ENCODE measurements around the gene COL27A1.

COL27A1 gene

GRCh38 chr9:114278356-114278755 lies 123.0 kb downstream of the COL27A1 start:
- Histone ChIP-seq H3K23ac (ENCODE audit: low read depth, low read length, poor library complexity) (no peak overlapping the region), H3K4me2 (ENCODE audit: insufficient read depth, low read length, poor library complexity, severe bottlenecking) (no peak overlapping the region), H2BK120ac (ENCODE audit: low read depth, low read length) (no peak overlapping the region), H3K9me3 (replicated peaks in 1 of 2; ENCODE audit: control insufficient read depth in 2 of 2, insufficient read depth in 1 of 2, low read depth in 1 of 2, low read length in 2 of 2) (no peaks in the 10 kb centered on the region), H3K9ac (ENCODE audit: low read depth, low read length, poor library complexity) (no peak overlapping the region), H3K4me3 (ENCODE audit: low read length in 2 of 2) (peak overlapping the region in 1 of 2 donors; percentile 30), H2BK15ac (ENCODE audit: low read length) (no peak overlapping the region), H3K79me1 (ENCODE audit: low read depth, low read length) (no peaks in the 10 kb centered on the region), H3K14ac (ENCODE audit: low read length) (no peak overlapping the region), H3K27ac (replicated peaks; ENCODE audit: low read length) (no peak overlapping the region), H3K36me3 (replicated peaks in 1 of 2; ENCODE audit: control insufficient read depth in 2 of 2, insufficient read depth in 2 of 2, low read length in 2 of 2) (peaks cover 5% of the 10 kb centered on the region in 2 donors), H2BK12ac (ENCODE audit: low read length) (no peak overlapping the region), H4K91ac (ENCODE audit: low read depth, low read length, poor library complexity) (no peak overlapping the region), H3K4me1 (ENCODE audit: control insufficient read depth in 2 of 2, insufficient read depth in 1 of 2, low read depth in 1 of 2, low read length in 2 of 2) (peaks cover 0 to 7% of the 10 kb centered on the region in 2 donors), H3K4ac (ENCODE audit: low read length) (no peak overlapping the region), H3K18ac (ENCODE audit: low read length) (no peak overlapping the region), H2AFZ (ENCODE audit: low read length) (no peak overlapping the region), H3K27me3 (ENCODE audit: control insufficient read depth in 3 of 3, insufficient read depth in 3 of 3, low read depth in 1 of 3, low read length in 3 of 3) (no peaks in the 10 kb centered on the region), H2AK5ac (ENCODE audit: low read depth, low read length) (no peak overlapping the region), H2BK5ac (ENCODE audit: low read length) (no peak overlapping the region), H4K8ac (ENCODE audit: low read depth, low read length) (no peak overlapping the region)
- no peak for DNase-seq (ENCODE audit: low spot score)
- WGBS, 2 donors (ENCODE audit: extremely low coverage in 2 of 2, insufficient read length in 2 of 2, insufficient replicate concordance in 1 of 2): 100% methylated on average over 1 of the region's 3 CpGs; no CpG with 5 or more reads in 1 of the 2 donors

DNA sequence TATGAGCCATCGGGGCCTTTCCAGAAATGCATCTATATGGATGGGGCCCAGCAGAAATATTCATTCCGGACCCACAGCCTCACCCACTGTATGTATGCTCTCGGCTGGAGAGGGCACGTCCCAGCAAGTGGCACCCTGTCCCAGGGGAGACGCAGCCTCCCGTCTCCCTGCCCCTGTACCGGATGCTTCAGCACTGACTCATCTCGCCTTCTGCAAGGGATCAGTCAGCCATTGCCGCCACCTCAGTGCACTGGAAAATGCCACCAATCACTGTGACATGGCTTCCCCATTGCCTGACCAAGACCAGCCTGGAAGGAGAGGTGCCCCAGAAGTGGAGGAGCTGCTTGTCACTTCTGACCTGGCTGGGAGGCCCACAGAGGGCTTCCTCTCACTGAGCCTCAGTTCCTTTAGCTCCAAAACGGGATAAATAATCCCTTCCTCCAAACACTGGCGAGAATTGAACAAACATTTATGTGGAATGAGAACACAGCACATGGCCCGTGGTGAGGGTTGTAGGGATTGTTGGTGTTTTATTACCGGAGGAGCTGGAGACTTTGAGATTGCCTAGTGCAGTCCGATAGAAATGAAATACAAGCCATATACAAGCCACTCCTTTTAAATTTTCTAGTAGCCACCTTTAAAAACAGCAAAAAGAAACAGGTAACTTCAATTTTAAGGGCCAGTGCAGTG lies 123.7 kb downstream of the COL27A1 start:
- Histone ChIP-seq H3K27ac (replicated peaks; ENCODE audit: low read length) (no peak overlapping the region), H3K79me1 (ENCODE audit: low read depth, low read length) (no peaks in the 10 kb centered on the region), H3K9ac (ENCODE audit: low read depth, low read length, poor library complexity) (no peak overlapping the region), H2BK5ac (ENCODE audit: low read length) (no peak overlapping the region), H4K8ac (ENCODE audit: low read depth, low read length) (no peak overlapping the region), H3K9me3 (replicated peaks in 1 of 2; ENCODE audit: control insufficient read depth in 2 of 2, insufficient read depth in 1 of 2, low read depth in 1 of 2, low read length in 2 of 2) (no peaks in the 10 kb centered on the region), H3K4ac (ENCODE audit: low read length) (no peak overlapping the region), H3K18ac (ENCODE audit: low read length) (no peak overlapping the region), H4K91ac (ENCODE audit: low read depth, low read length, poor library complexity) (no peak overlapping the region), H2AK5ac (ENCODE audit: low read depth, low read length) (peak overlapping the region; percentile 49), H3K14ac (ENCODE audit: low read length) (no peak overlapping the region), H2AFZ (ENCODE audit: low read length) (no peak overlapping the region), H3K36me3 (replicated peaks in 1 of 2; ENCODE audit: control insufficient read depth in 2 of 2, insufficient read depth in 2 of 2, low read length in 2 of 2) (peaks cover 5% of the 10 kb centered on the region in 2 donors), H3K27me3 (ENCODE audit: control insufficient read depth in 3 of 3, insufficient read depth in 3 of 3, low read depth in 1 of 3, low read length in 3 of 3) (no peaks in the 10 kb centered on the region), H2BK120ac (ENCODE audit: low read depth, low read length) (no peak overlapping the region), H3K4me2 (ENCODE audit: insufficient read depth, low read length, poor library complexity, severe bottlenecking) (no peak overlapping the region), H2BK12ac (ENCODE audit: low read length) (no peak overlapping the region), H3K4me1 (ENCODE audit: control insufficient read depth in 2 of 2, insufficient read depth in 1 of 2, low read depth in 1 of 2, low read length in 2 of 2) (peaks cover 0 to 7% of the 10 kb centered on the region in 2 donors), H3K4me3 (ENCODE audit: low read length in 2 of 2) (no peak overlapping the region), H2BK15ac (ENCODE audit: low read length) (no peak overlapping the region), H3K23ac (ENCODE audit: low read depth, low read length, poor library complexity) (no peak overlapping the region)
- no peak for DNase-seq (ENCODE audit: low spot score)
- no CpG with 5 or more reads among the region's 14 CpGs for WGBS, 2 donors (ENCODE audit: extremely low coverage in 2 of 2, insufficient read length in 2 of 2, insufficient replicate concordance in 1 of 2)

DNA sequence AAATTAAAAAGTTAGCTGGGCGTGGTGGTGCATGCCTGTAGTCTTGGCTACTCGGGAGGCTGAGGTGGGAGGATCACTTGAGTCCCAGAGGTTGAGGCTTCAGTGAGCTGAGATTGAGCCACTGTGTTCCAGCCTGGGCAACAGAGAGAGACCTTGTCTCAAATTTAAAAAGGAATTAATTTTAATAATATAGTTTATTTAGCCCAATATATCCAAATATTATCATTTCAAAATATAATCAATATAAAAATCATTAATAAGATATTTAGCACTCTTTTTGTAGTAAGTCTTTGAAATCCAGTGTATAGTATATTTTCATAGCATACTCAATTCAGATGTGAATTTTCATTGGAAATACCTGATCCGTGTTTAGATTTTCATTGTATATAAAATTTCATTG lies 124.4 kb downstream of the COL27A1 start:
- no CpG with 5 or more reads among the region's 3 CpGs for WGBS, 2 donors (ENCODE audit: extremely low coverage in 2 of 2, insufficient read length in 2 of 2, insufficient replicate concordance in 1 of 2)
- peaks cover 7 to 8% of the 10 kb centered on the region in 2 donors for H3K36me3 ChIP-seq (replicated peaks in 1 of 2; ENCODE audit: control insufficient read depth in 2 of 2, insufficient read depth in 2 of 2, low read length in 2 of 2)
- DNase-seq (ENCODE audit: low spot score): no peak

GRCh38 chr9:114280636-114281472 lies 125.5 kb downstream of the COL27A1 start:
- Histone ChIP-seq H3K4me3 (ENCODE audit: low read length in 2 of 2) (peak overlapping the region in 1 of 2 donors; percentile 26), H3K36me3 (replicated peaks in 1 of 2; ENCODE audit: control insufficient read depth in 2 of 2, insufficient read depth in 2 of 2, low read length in 2 of 2) (peaks cover 10% of the 10 kb centered on the region in 2 donors), H3K23ac (ENCODE audit: low read depth, low read length, poor library complexity) (no peak overlapping the region), H2BK5ac (ENCODE audit: low read length) (no peak overlapping the region), H4K8ac (ENCODE audit: low read depth, low read length) (no peak overlapping the region), H3K9ac (ENCODE audit: low read depth, low read length, poor library complexity) (no peak overlapping the region), H3K18ac (ENCODE audit: low read length) (no peak overlapping the region), H3K27me3 (ENCODE audit: control insufficient read depth in 3 of 3, insufficient read depth in 3 of 3, low read depth in 1 of 3, low read length in 3 of 3) (no peaks in the 10 kb centered on the region), H3K79me1 (ENCODE audit: low read depth, low read length) (no peaks in the 10 kb centered on the region), H3K4me1 (ENCODE audit: control insufficient read depth in 2 of 2, insufficient read depth in 1 of 2, low read depth in 1 of 2, low read length in 2 of 2) (peaks cover 4 to 7% of the 10 kb centered on the region in 2 donors), H3K9me3 (replicated peaks in 1 of 2; ENCODE audit: control insufficient read depth in 2 of 2, insufficient read depth in 1 of 2, low read depth in 1 of 2, low read length in 2 of 2) (no peaks in the 10 kb centered on the region), H3K4ac (ENCODE audit: low read length) (no peak overlapping the region), H3K14ac (ENCODE audit: low read length) (no peak overlapping the region), H4K91ac (ENCODE audit: low read depth, low read length, poor library complexity) (no peak overlapping the region), H2AFZ (ENCODE audit: low read length) (no peak overlapping the region), H2AK5ac (ENCODE audit: low read depth, low read length) (no peak overlapping the region), H3K27ac (replicated peaks; ENCODE audit: low read length) (no peak overlapping the region), H2BK15ac (ENCODE audit: low read length) (no peak overlapping the region), H3K4me2 (ENCODE audit: insufficient read depth, low read length, poor library complexity, severe bottlenecking) (no peak overlapping the region), H2BK12ac (ENCODE audit: low read length) (no peak overlapping the region), H2BK120ac (ENCODE audit: low read depth, low read length) (no peak overlapping the region)
- DNase-seq (ENCODE audit: low spot score): no peak
- WGBS, 2 donors (ENCODE audit: extremely low coverage in 2 of 2, insufficient read length in 2 of 2, insufficient replicate concordance in 1 of 2): no CpG with 5 or more reads among the region's 8 CpGs

More for the DNA sequence above, 124.4 kb downstream of the COL27A1 start:
- no peak overlapping the region for H3K27ac ChIP-seq (replicated peaks; ENCODE audit: low read length)
- no peak overlapping the region for H2AFZ ChIP-seq (ENCODE audit: low read length)
- no peak overlapping the region for H3K18ac ChIP-seq (ENCODE audit: low read length)
- H3K4me3 ChIP-seq (ENCODE audit: low read length in 2 of 2): no peak overlapping the region
- H3K27me3 ChIP-seq (ENCODE audit: control insufficient read depth in 3 of 3, insufficient read depth in 3 of 3, low read depth in 1 of 3, low read length in 3 of 3): no peaks in the 10 kb centered on the region
- H3K79me1 ChIP-seq (ENCODE audit: low read depth, low read length): no peaks in the 10 kb centered on the region
- H2BK120ac ChIP-seq (ENCODE audit: low read depth, low read length): no peak overlapping the region
- H4K91ac ChIP-seq (ENCODE audit: low read depth, low read length, poor library complexity): no peak overlapping the region
- H3K23ac ChIP-seq (ENCODE audit: low read depth, low read length, poor library complexity): no peak overlapping the region
- no peak overlapping the region for H2BK5ac ChIP-seq (ENCODE audit: low read length)
- no peak overlapping the region for H3K4ac ChIP-seq (ENCODE audit: low read length)
- H3K9me3 ChIP-seq (replicated peaks in 1 of 2; ENCODE audit: control insufficient read depth in 2 of 2, insufficient read depth in 1 of 2, low read depth in 1 of 2, low read length in 2 of 2): no peaks in the 10 kb centered on the region
- H2BK12ac ChIP-seq (ENCODE audit: low read length): no peak overlapping the region
- H2AK5ac ChIP-seq (ENCODE audit: low read depth, low read length): no peak overlapping the region
- H3K14ac ChIP-seq (ENCODE audit: low read length): no peak overlapping the region
- no peak overlapping the region for H3K4me2 ChIP-seq (ENCODE audit: insufficient read depth, low read length, poor library complexity, severe bottlenecking)
- H3K4me1 ChIP-seq (ENCODE audit: control insufficient read depth in 2 of 2, insufficient read depth in 1 of 2, low read depth in 1 of 2, low read length in 2 of 2): peaks cover 0 to 7% of the 10 kb centered on the region in 2 donors
- H3K9ac ChIP-seq (ENCODE audit: low read depth, low read length, poor library complexity): no peak overlapping the region
- H2BK15ac ChIP-seq (ENCODE audit: low read length): no peak overlapping the region
- no peak overlapping the region for H4K8ac ChIP-seq (ENCODE audit: low read depth, low read length)

Measured in neuronal stem cell (in vitro differentiated cells).